SU-DHL-6 (cell line): ENCODE results near the gene KIN.

Experiments used
- H2AFZ ChIP-seq: fragments of 200-600 bp; sonication (generic); 2 replicates; pipeline ENCODE4 v1.6.1; 2014; ENCODE audit warnings: low read depth, mild to moderate bottlenecking, moderate library complexity, mixed read lengths, antibody characterized with exemption, low read length; ENCODE audit not compliant: severe bottlenecking
- H3F3A ChIP-seq: fragments of 200-600 bp; shearing (Covaris generic); 2 replicates; pipeline ENCODE4 v1.6.0; 2016; ENCODE audit warnings: antibody characterized with exemption, mild to moderate bottlenecking; ENCODE audit not compliant: insufficient read depth
- H3K27ac ChIP-seq: fragments of 200-600 bp; sonication (generic); 2 replicates; pipeline ENCODE4 v1.5.1; 2016; ENCODE audit warnings: low read depth, mild to moderate bottlenecking, low read length, moderate library complexity, mixed read lengths
- H3K27me3 ChIP-seq: fragments of 200-600 bp; sonication (generic), shearing (Covaris generic); 2 replicates; pipeline ENCODE4 v1.6.0; 2014; ENCODE audit warnings: mild to moderate bottlenecking, low read length
- H3K36me3 ChIP-seq: fragments of 200-600 bp; sonication (generic); 2 replicates; pipeline ENCODE4 v1.6.1; 2014; ENCODE audit warnings: mild to moderate bottlenecking, low read length, mixed read lengths
- H3K4me2 ChIP-seq: fragments of 300-600, 200-600 bp; shearing (Covaris generic), sonication (generic); 2 replicates; pipeline ENCODE4 v1.6.0; 2014; ENCODE audit warnings: low read length, low read depth, mild to moderate bottlenecking; ENCODE audit not compliant: poor library complexity, severe bottlenecking
- H3K4me3 ChIP-seq: fragments of 200-600 bp; sonication (generic); 2 replicates; pipeline ENCODE4 v1.5.1; 2014; ENCODE audit warnings: antibody characterized with exemption, low read length, mild to moderate bottlenecking, mixed read lengths; ENCODE audit not compliant: insufficient read depth, poor library complexity, severe bottlenecking
- H3K79me2 ChIP-seq: fragments of 200-600 bp; sonication (generic); 2 replicates; pipeline ENCODE4 v1.6.1; 2014; ENCODE audit warnings: mild to moderate bottlenecking, low read length, moderate library complexity; ENCODE audit not compliant: insufficient read depth
- H3K9ac ChIP-seq: fragments of 200-600 bp; sonication (generic); 2 replicates; pipeline ENCODE4 v1.7.0; 2014; ENCODE audit warnings: mild to moderate bottlenecking, low read length
- H3K9me2 ChIP-seq: fragments of 200-600 bp; sonication (generic); replicated peaks from 2 replicates; pipeline ENCODE4 v1.6.1; 2014; ENCODE audit warnings: low read length; ENCODE audit not compliant: insufficient read depth
- H3K9me3 ChIP-seq: fragments of 200-600 bp; sonication (generic); 2 replicates; pipeline ENCODE4 v1.6.1; 2014; ENCODE audit warnings: low read length, mixed read lengths; ENCODE audit not compliant: insufficient read depth
- H4K20me1 ChIP-seq: fragments of 200-600 bp; sonication (generic); 2 replicates; pipeline ENCODE4 v1.6.1; 2014; ENCODE audit warnings: low read depth, mild to moderate bottlenecking, antibody characterized with exemption, low read length, moderate library complexity, mixed read lengths
- CTCF ChIP-seq: fragments of 200-600 bp; sonication (generic); IDR thresholded peaks from one replicate; pipeline ENCODE4 v1.5.1; 2017; ENCODE audit warnings: antibody characterized with exemption, mild to moderate bottlenecking, low read length, moderate library complexity; ENCODE audit not compliant: insufficient read depth, poor library complexity, severe bottlenecking
- EZH2phosphoT487 ChIP-seq: fragments of 200-600 bp; sonication (generic), shearing (Covaris generic); conservative IDR thresholded peaks from 2 replicates; pipeline ENCODE4 v1.6.1; 2018; ENCODE audit warnings: mild to moderate bottlenecking, antibody characterized with exemption, low read length, moderate library complexity, mixed read lengths

KIN gene

GRCh38 chr10:7734821-7735220, 53.0 kb downstream of the KIN start:
- Histone ChIP-seq H3K36me3 (no peaks in the 10 kb centered on the region), H3K9me2 (no peaks in the 10 kb centered on the region), H3F3A (no peaks in the 10 kb centered on the region), H3K4me2 (no peak overlapping the region), H2AFZ (no peak overlapping the region), H3K9me3 (no peaks in the 10 kb centered on the region), H4K20me1 (no peaks in the 10 kb centered on the region), H3K79me2 (no peaks in the 10 kb centered on the region), H3K27ac (no peak overlapping the region), H3K4me3 (no peak overlapping the region), H3K9ac (no peak overlapping the region), H3K27me3 (no peaks in the 10 kb centered on the region)
- TF ChIP-seq CTCF, result no peak
- no peak for TF ChIP-seq EZH2phosphoT487

- H3K4me2 ChIP-seq, result no peak overlapping the region
- H4K20me1 ChIP-seq, result no peaks in the 10 kb centered on the region
- no peaks in the 10 kb centered on the region for H3K36me3 ChIP-seq
- no peak overlapping the region for H3K4me3 ChIP-seq
- no peaks in the 10 kb centered on the region for H3K27me3 ChIP-seq
- H3K9me2 ChIP-seq, result no peaks in the 10 kb centered on the region
- no peak overlapping the region for H3K9ac ChIP-seq
- no peak for TF ChIP-seq CTCF
- TF ChIP-seq EZH2phosphoT487, result no peak
- H3F3A ChIP-seq, result no peaks in the 10 kb centered on the region
- no peak overlapping the region for H3K27ac ChIP-seq
- no peak overlapping the region for H2AFZ ChIP-seq
- H3K79me2 ChIP-seq, result no peaks in the 10 kb centered on the region
- no peaks in the 10 kb centered on the region for H3K9me3 ChIP-seq
Measured at GRCh38 chr10:7722927-7723529, 64.8 kb downstream of the KIN start.

GRCh38 chr10:7720478-7720877, 67.3 kb downstream of the KIN start:
- Histone ChIP-seq H4K20me1 (no peaks in the 10 kb centered on the region), H3K4me2 (no peak overlapping the region), H3K27ac (no peak overlapping the region), H2AFZ (no peak overlapping the region), H3K9ac (no peak overlapping the region), H3K27me3 (no peaks in the 10 kb centered on the region), H3K4me3 (no peak overlapping the region), H3K9me2 (no peaks in the 10 kb centered on the region), H3K79me2 (no peaks in the 10 kb centered on the region), H3F3A (no peaks in the 10 kb centered on the region), H3K36me3 (no peaks in the 10 kb centered on the region), H3K9me3 (no peaks in the 10 kb centered on the region)
- TF ChIP-seq EZH2phosphoT487, result no peak
- TF ChIP-seq CTCF, result no peak
